H1 (cell line): ENCODE results near the gene SIRT5. TPM values are rescaled to one million over a fixed set of nuclear protein-coding genes. Genes with fewer than 3 reads are reported as not detected.

Source experiments
- CTCF ChIA-PET: fragments of 300-600 bp; sonication (Branson Sonifier 250); formaldehyde crosslinking; loops from one replicate; lab custom pipeline; 2021; ENCODE audit not compliant: partially characterized antibody; lab: Charles Lee
- POLR2A ChIA-PET: fragments of 300-600 bp; sonication (Branson Sonifier 250); formaldehyde crosslinking; loops from one replicate; lab custom pipeline; 2021; ENCODE audit warnings: inconsistent platforms; ENCODE audit not compliant: partially characterized antibody; lab: Charles Lee
- DNase-seq, 2 experiments: peaks; one replicate each; pipeline versions ENCODE4 v3.0.0 to v3.0.0-alpha.2; 2010 to 2022; ENCODE audit warnings: low spot score in 2 of 2, low read depth in 1 of 2, mixed read lengths in 1 of 2
- FAIRE-seq: peaks from 2 replicates; lab custom pipeline; 2011; peaks lifted over from hg19 to GRCh38; lab: Jason Lieb, UNC
- H2AFZ ChIP-seq: 2 replicates; pipeline ENCODE4 v1.8.1; 2012; ENCODE audit warnings: low read length, inconsistent platforms
- H2AK5ac ChIP-seq: 2 replicates; pipeline ENCODE4 v1.6.1; 2013; ENCODE audit warnings: low read depth, low read length
- H2BK120ac ChIP-seq: replicated peaks from 2 replicates; pipeline ENCODE3; 2013; ENCODE audit warnings: low read depth, low read length, inconsistent platforms
- H2BK12ac ChIP-seq: 2 replicates; pipeline ENCODE4 v1.6.1; 2013; ENCODE audit warnings: low read depth, low read length
- H2BK15ac ChIP-seq: 2 replicates; pipeline ENCODE4 v1.6.1; 2013; ENCODE audit warnings: low read length
- H2BK20ac ChIP-seq: 2 replicates; pipeline ENCODE4 v1.6.1; 2013; ENCODE audit warnings: low read length
- H2BK5ac ChIP-seq: 2 replicates; pipeline ENCODE4 v1.6.1; 2013; ENCODE audit warnings: low read depth, low read length
- H3K14ac ChIP-seq: 2 replicates; pipeline ENCODE4 v1.6.1; 2013; ENCODE audit warnings: inconsistent platforms; ENCODE audit not compliant: insufficient read length
- H3K18ac ChIP-seq: 2 replicates; pipeline ENCODE4 v1.6.1; 2013; ENCODE audit warnings: low read length; ENCODE audit errors: extremely low read depth
- H3K23ac ChIP-seq: 2 replicates; pipeline ENCODE4 v1.6.1; 2013; ENCODE audit warnings: inconsistent platforms; ENCODE audit not compliant: insufficient read length
- H3K23me2 ChIP-seq: 2 replicates; pipeline ENCODE4 v1.6.1; 2013; ENCODE audit warnings: low read depth, low read length
- H3K27ac ChIP-seq: 2 replicates; pipeline ENCODE4 v1.6.1; 2011; ENCODE audit warnings: low read depth, low read length, inconsistent platforms
- H3K27me3 ChIP-seq, 4 experiments: replicated peaks in 1 of 4; 1 replicate in 1 of 4; 2 replicates in 3 of 4; pipeline versions ENCODE4 v1.6.1 to v1.8.1; 2011 to 2013; ENCODE audit warnings: low read length in 3 of 4, mild to moderate bottlenecking in 3 of 4, inconsistent platforms in 2 of 4, mixed read lengths in 2 of 4, moderate library complexity in 1 of 4; ENCODE audit not compliant: control insufficient read depth in 3 of 4, insufficient read depth in 3 of 4; ENCODE audit errors: extremely low read depth in 1 of 4
- H3K36me3 ChIP-seq, 4 experiments: 2 replicates each; pipeline versions ENCODE4 v1.6.1 to v1.8.1; 2011 to 2013; ENCODE audit warnings: mild to moderate bottlenecking in 4 of 4, low read length in 3 of 4, moderate library complexity in 2 of 4, control low read depth in 1 of 4, inconsistent platforms in 1 of 4; ENCODE audit not compliant: insufficient read depth in 4 of 4, control insufficient read depth in 2 of 4
- H3K4ac ChIP-seq: replicated peaks from 2 replicates; pipeline ENCODE3; 2013; ENCODE audit warnings: low read length, low read depth, mixed read lengths, inconsistent platforms; ENCODE audit not compliant: insufficient read length
- H3K4me1 ChIP-seq, 4 experiments: replicated peaks in 1 of 4; 1 replicate in 1 of 4; 2 replicates in 3 of 4; pipeline versions ENCODE4 v1.6.1 to v1.8.1; 2011 to 2013; ENCODE audit warnings: low read length in 3 of 4, inconsistent platforms in 2 of 4, mixed read lengths in 1 of 4; ENCODE audit not compliant: insufficient read depth in 4 of 4, control insufficient read depth in 3 of 4
- H3K4me2 ChIP-seq, 2 experiments: 2 replicates each; pipeline versions ENCODE4 v1.6.1 to v1.8.1; 2011 to 2013; ENCODE audit warnings: low read depth in 2 of 2, low read length in 2 of 2, control low read depth in 1 of 2, inconsistent platforms in 1 of 2, mild to moderate bottlenecking in 1 of 2; ENCODE audit not compliant: insufficient read depth in 1 of 2
- H3K4me3 ChIP-seq, 4 experiments: fragments of 200-600, 300-600 bp in 1 of 4; sonication (generic), shearing (Covaris generic), sonication (Bioruptor Twin) in 1 of 4; 2 replicates each; pipeline versions ENCODE4 v1.5.1 to v1.8.1; 2011 to 2016; ENCODE audit warnings: low read length in 4 of 4, low read depth in 3 of 4, control low read depth in 2 of 4, inconsistent platforms in 2 of 4, mild to moderate bottlenecking in 2 of 4, mixed read lengths in 1 of 4, moderate library complexity in 1 of 4; ENCODE audit not compliant: insufficient read depth in 2 of 4; ENCODE audit errors: extremely low read depth in 1 of 4
- H3K56ac ChIP-seq: replicated peaks from 2 replicates; pipeline ENCODE3; 2013; ENCODE audit warnings: low read depth, mild to moderate bottlenecking, mixed read lengths, low read length, inconsistent platforms; ENCODE audit not compliant: insufficient read length
- H3K79me1 ChIP-seq: 2 replicates; pipeline ENCODE4 v1.6.1; 2013; ENCODE audit warnings: low read depth, low read length, control low read depth
- H3K79me2 ChIP-seq, 2 experiments: 2 replicates each; pipeline versions ENCODE4 v1.6.1 to v1.8.1; 2012 to 2013; ENCODE audit warnings: low read length in 2 of 2, mild to moderate bottlenecking in 2 of 2, inconsistent platforms in 1 of 2; ENCODE audit not compliant: insufficient read depth in 2 of 2, control insufficient read depth in 1 of 2
- H3K9ac ChIP-seq, 4 experiments: replicated peaks in 1 of 4; 1 replicate in 1 of 4; 2 replicates in 3 of 4; pipeline versions ENCODE4 v1.6.1 to v1.8.1; 2011 to 2013; ENCODE audit warnings: low read depth in 3 of 4, low read length in 3 of 4, control low read depth in 2 of 4, mild to moderate bottlenecking in 2 of 4, moderate library complexity in 2 of 4, inconsistent platforms in 1 of 4; ENCODE audit errors: extremely low read depth in 1 of 4
- H3K9me3 ChIP-seq, 2 experiments: 2 replicates each; pipeline versions ENCODE4 v1.6.1 to v1.8.1; 2012 to 2013; ENCODE audit warnings: mild to moderate bottlenecking in 2 of 2, moderate library complexity in 2 of 2, control low read depth in 1 of 2, inconsistent platforms in 1 of 2, low read depth in 1 of 2, low read length in 1 of 2, mixed read lengths in 1 of 2; ENCODE audit not compliant: insufficient read depth in 2 of 2
- H4K20me1 ChIP-seq, 2 experiments: replicated peaks in 1 of 2; 2 replicates each; pipeline versions ENCODE3 to v1.8.1; 2011 to 2013; ENCODE audit warnings: inconsistent platforms in 2 of 2, low read length in 2 of 2, mild to moderate bottlenecking in 1 of 2; ENCODE audit not compliant: insufficient read depth in 2 of 2, control insufficient read depth in 1 of 2
- H4K5ac ChIP-seq: 2 replicates; pipeline ENCODE4 v1.6.1; 2013; ENCODE audit warnings: low read length, low read depth, mixed read lengths, inconsistent platforms; ENCODE audit not compliant: insufficient read length
- H4K8ac ChIP-seq: 2 replicates; pipeline ENCODE4 v1.8.0; 2013; ENCODE audit warnings: mild to moderate bottlenecking, moderate library complexity, low read length, inconsistent platforms; ENCODE audit not compliant: insufficient read depth; ENCODE audit errors: extremely low read depth
- H4K91ac ChIP-seq: replicated peaks from 2 replicates; pipeline ENCODE3; 2013; ENCODE audit warnings: low read length, mixed read lengths, inconsistent platforms; ENCODE audit not compliant: insufficient read length
- BACH1 ChIP-seq: IDR thresholded peaks from 2 replicates; pipeline ENCODE4 v1.6.1; 2012; ENCODE audit warnings: low read length, improper control_type of control experiment
- CHD2 ChIP-seq: IDR thresholded peaks from 2 replicates; pipeline ENCODE4 v1.6.1; 2012; ENCODE audit warnings: low read length, improper control_type of control experiment
- CREB1 ChIP-seq: IDR thresholded peaks from 2 replicates; pipeline ENCODE4 v1.6.1; 2012; ENCODE audit warnings: inconsistent platforms
- NANOG ChIP-seq: IDR thresholded peaks from 2 replicates; pipeline ENCODE4 v1.6.1; 2011; ENCODE audit warnings: low read length, low read depth, mild to moderate bottlenecking, inconsistent platforms; ENCODE audit not compliant: insufficient read depth, poor library complexity, severe bottlenecking
- RAD21 ChIP-seq, 2 experiments: IDR thresholded peaks in 1 of 2; conservative IDR thresholded peaks in 1 of 2; 2 replicates each; pipeline ENCODE4 v1.6.1; 2011; ENCODE audit warnings: low read depth in 2 of 2, low read length in 2 of 2, improper control_type of control experiment in 1 of 2, inconsistent platforms in 1 of 2, mild to moderate bottlenecking in 1 of 2, moderate library complexity in 1 of 2
- SP4 ChIP-seq: IDR thresholded peaks from 2 replicates; pipeline ENCODE4 v1.6.1; 2012; ENCODE audit warnings: low read length, inconsistent platforms
- ZNF274 ChIP-seq: IDR thresholded peaks from 2 replicates; pipeline ENCODE4 v1.7.0; 2012; ENCODE audit warnings: low read length, borderline replicate concordance; ENCODE audit errors: extremely low read depth
- WGBS, 2 experiments: shearing (Covaris generic) in 1 of 2; methylation state at CpG; one replicate each; pipeline versions ENCODE4 v1.1.6 to v1.1.7; 2013 to 2015; ENCODE audit warnings: low lambda C conversion rate in 2 of 2, mixed read lengths in 2 of 2, inconsistent platforms in 1 of 2, low coverage in 1 of 2, missing lambda C conversion rate in 1 of 2; ENCODE audit not compliant: insufficient replicate concordance in 2 of 2, insufficient coverage in 1 of 2, insufficient read length in 1 of 2; ENCODE audit errors: extremely low coverage in 1 of 2, missing lambda C conversion rate in 1 of 2; 5-methylcytosine and 5-hydroxymethylcytosine counted together
- polyA plus RNA-seq, 7 experiments: library from polyadenylated mRNA; depleted of rRNA in 3 of 7; stranded (reverse) in 5 of 7; unstranded in 2 of 7; fragments of >200 nt in 5 of 7; fragments of 200-250 nt in 2 of 7; gene quantifications; 1 replicate in 5 of 7; 2 replicates in 1 of 7; 4 replicates in 1 of 7; pipeline versions ENCODE4 v1.2.1 to v1.2.3, GENCODE V29; 2011 to 2013; ENCODE audit warnings: missing spikeins in 2 of 7, mixed read lengths in 2 of 7
- total RNA-seq: library from RNA; stranded (reverse); fragmentation: NEBNext Ultra II Directional; extraction: Animal tissue kit (Norgen Biotek cat#: 25700); gene quantifications from 2 replicates; pipeline ENCODE4 v1.2.1, GENCODE V29; 2021
- TF ChIP-seq, protein P1 (sequence below), 3 experiments: IDR thresholded peaks; 1 replicate in 2 of 3; 2 replicates in 1 of 3; pipeline versions ENCODE4 v1.5.1 to v1.6.1; 2011; ENCODE audit warnings: low read length in 3 of 3, mild to moderate bottlenecking in 3 of 3, inconsistent platforms in 2 of 3, low read depth in 1 of 3, moderate library complexity in 1 of 3; ENCODE audit not compliant: insufficient read depth in 1 of 3; ENCODE audit errors: control extremely low read depth in 1 of 3
- TF ChIP-seq, protein P2 (sequence below): IDR thresholded peaks from 2 replicates; pipeline ENCODE4 v1.6.1; 2012; ENCODE audit warnings: inconsistent platforms

The SIRT5 gene
- total and polyA plus RNA-seq, 2 of the 8 experiments (the other 6 are each of a cell fraction or from before 2014, with no cell fraction given): 7.4 to 14.7 TPM

DNA sequence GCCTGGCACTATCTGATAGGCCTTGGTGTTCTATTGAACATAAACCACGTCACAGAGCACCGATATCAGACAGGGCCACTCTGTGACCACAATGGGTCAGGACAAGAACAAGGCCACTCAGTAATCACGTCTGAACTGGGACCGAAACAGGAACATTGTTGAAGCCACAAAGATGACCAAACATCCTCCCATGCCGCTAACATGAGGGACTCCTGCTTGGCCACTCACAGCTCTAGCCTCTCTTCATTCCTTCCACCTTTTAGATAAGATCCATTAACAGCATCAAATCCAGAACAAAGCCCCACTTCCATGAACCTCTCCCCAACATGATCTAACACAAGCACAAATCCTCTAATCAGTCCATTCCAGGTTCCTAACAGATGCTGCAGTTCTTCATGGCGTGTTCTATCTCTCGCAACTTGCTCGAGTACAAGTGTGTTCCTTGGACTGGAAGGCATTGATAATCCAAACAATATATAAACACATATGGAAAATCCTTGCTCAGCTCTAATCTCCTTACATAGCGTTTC is 7.4 kb downstream of the SIRT5 start:
- Histone ChIP-seq H3K79me2 (peaks cover 0 to 9% of the 10 kb centered on the region in 2 experiments; a peak in 2 of 4 replicates), H2BK15ac (no peak overlapping the region), H3K4me1 (no peaks in the 10 kb centered on the region; a peak in 1 of 7 replicates), H3K14ac (no peak overlapping the region), H3K56ac (no peak overlapping the region), H4K8ac (no peak overlapping the region), H3K23me2 (no peaks in the 10 kb centered on the region), H4K20me1 (peaks cover 0 to 2% of the 10 kb centered on the region in 2 experiments), H3K4me2 (no peak overlapping the region), H2BK5ac (no peak overlapping the region), H2AFZ (no peak overlapping the region), H3K23ac (no peak overlapping the region), H3K9me3 (no peaks in the 10 kb centered on the region), H4K5ac (no peak overlapping the region), H3K79me1 (no peaks in the 10 kb centered on the region), H3K4me3 (no peak overlapping the region), H2BK20ac (no peak overlapping the region), H3K36me3 (peaks cover 0 to 14% (median 7%) of the 10 kb centered on the region in 4 experiments; a peak in 3 of 8 replicates), H3K9ac (no peak overlapping the region), H3K4ac (no peak overlapping the region), H2BK120ac (no peak overlapping the region), H2BK12ac (no peak overlapping the region), H3K18ac (no peak overlapping the region), H3K27ac (no peak overlapping the region), H2AK5ac (no peak overlapping the region), H3K27me3 (no peaks in the 10 kb centered on the region), H4K91ac (no peak overlapping the region)
- no peak for FAIRE-seq
- TF ChIP-seq RAD21 (IDR thresholded peaks at IDR 0.05 in 1 of 2, conservative IDR thresholded peaks at IDR 0.05 in 1 of 2; ENCODE audit: low read depth in 2 of 2, low read length in 2 of 2) (no peak), ZNF274 (no peak), NANOG (no peak), CREB1 (no peak), SP4 (no peak), BACH1 (no peak), CHD2 (no peak)
- TF ChIP-seq, protein P1, sequence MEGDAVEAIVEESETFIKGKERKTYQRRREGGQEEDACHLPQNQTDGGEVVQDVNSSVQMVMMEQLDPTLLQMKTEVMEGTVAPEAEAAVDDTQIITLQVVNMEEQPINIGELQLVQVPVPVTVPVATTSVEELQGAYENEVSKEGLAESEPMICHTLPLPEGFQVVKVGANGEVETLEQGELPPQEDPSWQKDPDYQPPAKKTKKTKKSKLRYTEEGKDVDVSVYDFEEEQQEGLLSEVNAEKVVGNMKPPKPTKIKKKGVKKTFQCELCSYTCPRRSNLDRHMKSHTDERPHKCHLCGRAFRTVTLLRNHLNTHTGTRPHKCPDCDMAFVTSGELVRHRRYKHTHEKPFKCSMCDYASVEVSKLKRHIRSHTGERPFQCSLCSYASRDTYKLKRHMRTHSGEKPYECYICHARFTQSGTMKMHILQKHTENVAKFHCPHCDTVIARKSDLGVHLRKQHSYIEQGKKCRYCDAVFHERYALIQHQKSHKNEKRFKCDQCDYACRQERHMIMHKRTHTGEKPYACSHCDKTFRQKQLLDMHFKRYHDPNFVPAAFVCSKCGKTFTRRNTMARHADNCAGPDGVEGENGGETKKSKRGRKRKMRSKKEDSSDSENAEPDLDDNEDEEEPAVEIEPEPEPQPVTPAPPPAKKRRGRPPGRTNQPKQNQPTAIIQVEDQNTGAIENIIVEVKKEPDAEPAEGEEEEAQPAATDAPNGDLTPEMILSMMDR (IDR thresholded peaks at IDR 0.05; ENCODE audit: control extremely low read depth in 1 of 3, insufficient read depth in 1 of 3, low read depth in 1 of 3, low read length in 3 of 3): no peak
- TF ChIP-seq, protein P2, sequence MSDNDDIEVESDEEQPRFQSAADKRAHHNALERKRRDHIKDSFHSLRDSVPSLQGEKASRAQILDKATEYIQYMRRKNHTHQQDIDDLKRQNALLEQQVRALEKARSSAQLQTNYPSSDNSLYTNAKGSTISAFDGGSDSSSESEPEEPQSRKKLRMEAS: no peak
- ChIA-PET CTCF (interaction anchor here (1.3 to 1.5 kb wide), 2 partner anchors 9 to 43 kb away, joined by 3 read pairs; no protein-coding TSS in a partner anchor), POLR2A (no interaction called here)
- DNase-seq: no peak
- WGBS, 2 experiments: 89% methylated on average over 9 of the region's 9 CpGs; no CpG with 5 or more reads in 1 of the 2 experiments
